Activated CD8-positive, alpha-beta memory T cell treated with anti-CD3 and anti-CD28 coated beads, Interleukin-2, amount 50 U/mL, for 48 hours (primary cell): Measurements from ENCODE around the gene FGF2.
"Not testable (repeated sequence)": the region's sequence is repeated elsewhere in the genome, so short reads cannot be mapped to it uniquely, and the experiment has no call there.

Source experiments
- DNase-seq: peaks from one replicate; pipeline ENCODE4 v3.0.0-alpha.2; 2020

Gene FGF2

DNA sequence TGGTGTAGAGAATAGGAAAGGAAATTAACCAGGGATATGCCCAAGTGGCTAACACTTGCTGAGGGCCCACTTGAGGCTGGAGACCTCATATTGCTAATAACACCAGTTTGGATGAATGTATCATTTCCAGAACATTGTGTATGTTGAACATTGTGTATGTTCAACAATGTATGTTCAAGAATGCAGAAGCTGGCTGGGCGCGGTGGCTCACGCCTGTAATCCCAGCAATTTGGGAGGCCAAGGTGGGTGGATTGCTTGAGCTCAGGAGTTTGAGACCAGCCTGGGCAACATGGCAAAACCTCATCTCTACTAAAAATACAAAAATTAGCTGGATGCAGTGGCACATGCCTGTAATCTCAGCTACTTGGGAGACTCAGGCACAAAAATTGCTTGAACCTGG lies 23.2 kb downstream of the FGF2 start:
- DNase-seq = not testable (repeated sequence)

DNA sequence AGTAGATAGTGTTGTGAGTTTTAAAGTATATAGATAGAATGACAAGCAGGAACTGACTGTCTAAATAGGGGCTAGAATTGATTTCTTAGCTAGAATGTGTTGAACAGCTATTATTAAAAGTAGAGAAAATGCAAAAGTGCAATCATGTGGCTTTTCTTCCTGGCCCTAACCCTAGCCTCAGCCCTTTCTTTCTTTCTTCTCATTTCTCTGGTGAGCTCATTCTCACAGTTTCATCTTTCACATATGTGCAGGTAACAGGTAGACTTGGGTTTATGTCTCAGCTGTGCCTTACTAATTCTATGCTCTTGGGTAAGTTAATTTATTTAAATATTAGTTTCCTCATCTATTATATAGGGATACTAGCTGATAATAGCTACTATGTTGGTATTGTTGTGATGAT lies 24.9 kb downstream of the FGF2 start:
- no peak for DNase-seq

DNA sequence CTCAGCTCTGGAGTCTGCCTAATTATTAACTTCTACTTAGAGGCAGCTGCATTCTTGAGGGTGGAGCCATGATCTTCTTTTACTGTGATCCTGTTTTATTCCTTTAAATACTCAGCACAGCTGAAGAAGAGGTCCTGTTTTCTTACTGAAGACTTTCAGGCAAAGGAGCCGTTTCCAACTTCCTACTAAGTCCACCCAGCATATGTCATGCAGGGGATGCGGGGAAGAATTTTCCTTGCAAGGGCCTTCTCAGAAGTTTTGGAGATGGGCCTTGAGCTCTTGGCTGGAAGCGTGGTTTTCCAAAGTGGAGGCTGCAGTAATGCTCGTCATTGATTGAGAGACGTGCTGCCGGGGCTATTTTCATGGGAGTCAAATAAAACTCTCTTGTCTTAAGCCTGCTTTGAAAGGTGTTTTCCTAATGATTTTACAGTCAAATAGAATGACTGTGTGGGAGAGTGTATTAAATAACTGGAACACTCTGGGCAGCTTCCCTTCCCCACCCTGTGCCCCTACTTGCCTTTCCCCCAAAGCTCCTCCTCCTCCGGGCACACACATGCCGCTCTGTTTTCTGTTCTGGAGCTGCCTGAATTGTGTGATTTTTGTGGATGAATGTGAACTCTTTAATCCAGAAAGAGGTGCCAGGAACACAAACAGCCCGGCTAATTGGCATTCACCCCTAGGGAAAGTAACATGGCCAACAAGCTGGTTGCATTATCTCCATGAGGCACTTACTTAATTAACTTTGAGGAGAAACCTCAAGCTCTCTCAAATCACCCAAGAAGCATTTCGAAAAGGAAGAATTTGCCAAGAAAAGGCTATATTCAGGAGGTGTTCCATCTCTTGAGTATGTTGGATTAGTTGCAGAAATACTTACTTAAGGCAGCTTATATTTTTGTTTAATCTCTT lies 28.1 kb downstream of the FGF2 start:
- DNase-seq = no peak

DNA sequence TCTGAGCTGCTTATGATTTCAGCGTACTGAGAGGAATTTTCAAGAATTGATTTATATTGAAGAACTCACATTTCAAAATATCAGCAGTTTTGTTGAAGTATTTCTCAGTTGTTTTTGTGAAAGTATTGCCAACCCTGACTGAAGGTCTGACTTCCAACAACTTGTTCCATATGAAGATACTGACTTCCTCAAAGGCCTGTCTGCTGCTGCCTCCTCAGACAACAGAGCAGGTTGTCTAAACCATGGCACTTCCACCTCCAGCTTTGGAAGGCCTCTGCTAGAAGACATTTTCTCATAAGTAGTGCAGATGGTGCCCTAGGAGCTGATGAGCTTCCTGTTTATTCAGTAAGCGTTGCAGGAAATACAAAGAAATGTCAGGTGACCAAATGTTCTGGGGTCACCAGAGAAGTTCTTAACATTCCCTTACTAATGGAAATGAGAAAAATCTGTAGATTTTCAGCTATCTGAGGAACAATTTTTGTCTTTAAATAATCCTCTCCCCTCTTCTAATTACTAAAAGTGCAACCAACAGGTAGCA lies 28.8 kb downstream of the FGF2 start:
- DNase-seq = no peak

DNA sequence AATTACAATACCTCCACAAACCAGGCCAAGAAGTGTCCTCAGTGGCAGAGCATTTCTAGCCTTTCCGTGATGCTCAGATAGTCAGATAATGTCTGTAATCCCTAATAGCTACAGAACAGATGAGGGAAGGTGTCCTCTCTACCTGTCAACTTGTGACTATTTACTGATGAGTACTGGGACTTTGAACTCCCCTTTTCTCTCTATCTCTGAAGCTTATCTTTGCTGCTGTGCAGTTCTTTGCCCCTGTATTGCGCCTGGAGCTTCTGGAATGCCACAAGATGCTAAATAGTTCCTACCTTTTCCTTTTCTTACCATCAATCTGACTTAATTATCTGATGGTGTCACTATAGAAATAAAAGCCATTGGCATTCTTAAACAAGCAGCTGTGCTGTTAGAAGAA lies 30.5 kb downstream of the FGF2 start:
- no peak for DNase-seq

DNA sequence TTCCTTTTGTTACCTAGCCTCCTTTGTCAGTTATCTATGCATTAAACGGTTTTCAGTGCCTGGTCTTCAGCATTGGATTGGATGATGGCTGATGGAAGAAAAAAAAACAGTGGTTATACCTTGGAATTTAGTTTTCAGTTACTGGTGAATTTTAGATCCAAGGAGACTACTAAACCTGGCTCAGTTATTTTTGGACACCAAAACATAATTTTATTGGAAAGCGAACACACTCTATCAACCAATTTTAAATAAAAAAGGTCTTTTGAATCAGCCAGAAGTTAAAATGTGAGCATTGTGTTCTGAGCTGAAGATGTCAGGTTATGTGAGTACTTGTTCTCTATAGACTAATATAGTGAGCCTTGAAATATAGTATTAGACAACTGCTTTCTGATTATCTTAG lies 32.1 kb downstream of the FGF2 start:
- DNase-seq = no peak

DNA sequence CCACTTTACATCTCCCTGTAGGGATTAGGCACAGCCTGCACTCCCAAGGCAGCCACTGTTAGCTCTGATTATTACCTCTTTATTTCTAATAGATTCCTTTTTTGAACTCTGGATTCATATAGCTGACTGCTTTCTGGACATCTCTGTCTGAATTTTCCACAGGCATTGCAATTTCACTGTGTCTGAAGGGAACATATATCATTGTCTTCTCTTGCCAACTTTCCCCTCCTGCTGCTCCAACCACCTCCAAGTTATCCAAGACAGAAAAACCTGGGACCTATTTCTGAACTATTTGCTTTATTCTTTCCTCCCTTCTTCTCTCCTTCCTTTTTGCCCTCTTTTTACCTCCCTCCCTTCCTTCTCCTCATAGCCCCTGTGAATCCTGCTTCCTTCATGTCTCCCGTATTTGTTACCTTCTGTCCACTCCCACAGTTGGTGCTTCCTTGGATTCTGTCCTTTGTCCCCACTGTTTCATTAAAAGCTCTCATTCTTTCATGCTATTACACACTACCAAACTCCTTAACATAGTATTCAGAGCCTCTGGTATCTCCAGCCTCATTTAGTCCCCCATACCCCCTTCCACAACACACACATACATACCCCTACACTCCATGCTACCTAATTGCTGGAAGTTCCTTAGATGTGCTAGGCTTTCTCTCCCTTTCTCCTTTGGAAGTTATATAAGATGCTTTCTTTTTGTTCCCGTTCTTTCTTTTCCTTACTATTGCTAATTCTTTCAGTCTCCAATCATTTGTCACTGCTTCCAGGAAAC lies 34.7 kb downstream of the FGF2 start:
- DNase-seq = no peak

DNA sequence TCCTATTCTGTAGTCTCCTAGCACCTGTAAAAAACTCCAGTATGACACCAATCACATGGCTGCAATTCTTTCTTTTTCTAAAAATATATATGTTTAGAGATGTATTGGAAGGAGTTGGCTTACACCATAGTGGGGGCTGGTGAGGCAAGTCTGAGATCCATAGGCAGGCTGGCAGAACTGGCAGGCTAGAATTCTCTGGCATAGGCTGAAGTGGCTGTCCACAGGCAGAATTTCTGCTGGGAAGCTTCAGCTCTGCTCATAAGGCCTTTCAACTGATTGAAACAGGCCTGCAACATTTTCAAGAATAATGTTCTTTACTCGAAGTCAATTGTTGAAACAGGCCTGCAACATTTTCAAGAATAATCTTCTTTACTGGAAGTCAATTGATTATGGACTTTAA lies 37.0 kb downstream of the FGF2 start:
- no peak for DNase-seq

DNA sequence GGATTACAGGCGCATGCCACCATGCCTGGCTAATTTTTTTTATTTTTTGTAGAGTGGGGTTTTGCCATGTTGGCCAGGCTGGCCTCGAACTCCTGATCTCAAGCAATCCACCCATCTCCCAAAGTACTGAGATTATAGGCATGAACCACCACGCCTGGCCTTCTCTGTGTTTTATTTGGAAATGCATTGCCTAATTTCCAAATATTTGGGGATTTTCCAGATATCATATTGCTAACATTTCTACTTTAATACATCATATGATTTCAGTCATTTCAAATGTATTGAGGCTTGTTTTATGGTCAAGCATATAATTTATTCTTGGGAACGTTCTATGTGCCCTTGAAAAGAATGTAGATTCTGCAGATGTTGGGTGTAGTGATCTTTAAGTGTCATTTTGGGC lies 38.8 kb downstream of the FGF2 start:
- DNase-seq = no peak

DNA sequence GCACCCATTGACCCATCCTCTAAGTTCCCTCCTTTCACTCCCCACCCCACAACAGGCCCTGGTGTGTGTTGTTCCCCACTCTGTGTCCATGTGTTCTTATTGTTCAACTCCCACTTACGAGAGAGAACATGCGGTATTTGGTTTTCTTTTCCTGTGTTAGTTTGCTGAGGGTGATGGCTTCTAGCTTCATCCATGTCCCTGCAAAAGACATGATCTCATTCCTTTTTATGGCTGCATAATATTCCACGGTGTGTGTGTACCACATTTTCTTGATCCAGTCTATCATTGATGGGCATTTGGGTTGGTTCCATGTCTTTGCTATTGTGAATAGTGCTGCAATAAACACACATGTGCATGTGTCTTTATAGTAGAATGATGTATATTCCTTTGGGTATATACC lies 41.6 kb downstream of the FGF2 start:
- not testable (repeated sequence) for DNase-seq

DNA sequence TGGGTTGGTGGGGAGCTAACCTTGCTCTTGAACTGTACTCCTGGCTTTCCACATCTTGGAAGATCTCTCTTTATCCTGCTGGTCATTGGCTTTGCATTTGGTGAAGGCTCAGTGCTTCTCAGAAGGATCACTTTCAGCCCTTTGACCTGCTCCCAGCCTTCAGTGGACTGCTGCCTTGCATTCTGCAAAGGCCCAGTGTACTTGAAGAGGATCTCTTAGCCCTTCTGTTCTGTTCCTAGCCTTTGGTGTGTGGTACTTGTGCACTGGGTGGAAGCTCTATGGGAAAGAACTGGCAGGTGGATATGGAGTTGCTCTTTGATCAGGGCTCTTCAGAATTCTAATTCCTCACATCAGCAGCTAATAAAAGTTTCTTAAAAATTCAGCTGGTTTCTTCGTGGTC lies 46.5 kb downstream of the FGF2 start:
- DNase-seq = no peak

DNA sequence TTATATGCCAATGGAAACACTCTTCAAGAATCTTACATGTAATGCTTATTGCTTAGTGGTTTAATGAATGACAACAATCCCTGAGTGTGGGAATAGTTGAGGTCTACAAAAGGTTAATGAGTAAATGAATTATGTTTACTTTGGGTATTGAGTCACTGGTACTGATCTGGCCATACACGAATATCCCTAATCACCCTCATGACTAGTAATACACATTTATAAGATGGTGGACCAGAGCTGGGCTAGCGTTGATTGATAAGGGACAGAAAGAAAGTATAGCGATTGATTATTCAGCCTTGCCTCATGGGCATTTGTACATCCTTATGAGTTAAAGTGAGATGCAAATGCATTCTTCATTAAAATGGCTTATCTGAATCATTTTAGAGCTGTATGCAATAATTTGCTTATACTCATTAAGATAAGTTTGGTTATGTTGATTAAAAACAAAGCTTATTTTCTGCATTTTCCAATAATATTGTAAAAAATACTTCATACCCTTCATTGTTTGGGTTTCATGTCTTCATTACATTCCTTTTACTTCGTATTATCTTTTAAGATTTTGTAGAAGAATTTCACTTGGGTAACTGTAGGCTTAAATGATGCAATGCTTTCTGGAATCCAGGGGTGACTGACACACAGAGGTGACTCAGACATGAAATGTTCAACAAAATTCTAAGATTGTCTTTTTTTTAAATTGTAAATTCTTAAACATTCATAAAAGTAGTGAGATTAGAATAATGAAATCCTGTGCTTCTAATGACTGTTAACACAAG lies 47.4 kb downstream of the FGF2 start:
- no peak for DNase-seq

DNA sequence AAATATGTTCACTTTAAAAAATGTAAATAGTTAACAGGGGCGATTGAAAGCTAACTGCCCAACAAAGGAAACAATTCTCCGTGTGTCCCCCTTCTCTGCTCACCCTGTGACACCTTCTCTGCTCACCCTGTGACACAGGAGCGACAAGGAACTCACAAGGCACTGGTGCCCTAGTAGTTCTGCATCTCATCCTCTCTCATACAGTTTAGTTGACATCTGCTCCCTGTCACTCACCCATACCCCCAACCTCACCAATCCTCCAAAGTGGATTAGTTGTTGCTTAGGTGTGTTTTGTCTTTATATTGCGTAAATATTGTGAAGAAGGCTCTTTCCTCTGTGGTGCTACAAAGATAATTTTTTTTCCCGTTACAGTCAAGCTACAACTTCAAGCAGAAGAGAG lies 49.3 kb downstream of the FGF2 start:
- DNase-seq = no peak

DNA sequence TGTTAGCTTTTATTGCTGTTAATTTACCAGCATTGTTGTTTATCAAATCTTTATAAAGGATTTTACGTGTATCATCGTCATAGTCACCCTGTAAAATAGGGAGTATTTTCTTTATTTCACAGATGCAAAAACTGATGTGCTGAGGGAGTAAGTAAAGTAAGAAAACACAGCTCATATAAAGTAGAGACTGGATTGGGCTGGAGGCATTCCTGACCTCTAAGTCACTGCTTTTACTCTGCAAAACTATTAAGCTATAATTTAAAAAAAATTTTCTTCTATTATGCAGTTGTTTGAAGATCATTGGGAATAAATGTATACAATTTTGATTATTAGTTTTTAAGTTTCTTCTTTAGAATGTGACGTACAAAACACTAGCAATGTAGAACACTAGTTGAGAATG lies 49.8 kb downstream of the FGF2 start:
- DNase-seq = no peak

DNA sequence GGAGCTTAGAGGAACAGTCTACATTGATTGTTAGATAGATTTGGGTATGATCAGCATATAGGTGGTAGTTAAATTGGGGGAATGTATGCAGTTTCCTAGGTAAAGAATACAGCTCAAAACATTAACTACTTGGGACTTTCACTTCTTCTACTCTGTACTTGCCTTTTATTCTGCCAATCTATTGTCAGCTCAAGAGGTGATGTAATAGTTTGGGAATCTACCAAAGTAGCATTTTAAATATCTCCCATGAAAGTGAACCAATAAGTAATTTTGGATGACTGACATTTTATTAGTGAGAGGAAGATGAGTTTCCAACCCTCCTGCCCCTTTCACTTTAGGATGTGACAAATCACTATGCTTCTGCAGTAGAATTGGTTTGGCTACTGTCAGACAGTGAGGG lies 52.4 kb downstream of the FGF2 start:
- DNase-seq = no peak

DNA sequence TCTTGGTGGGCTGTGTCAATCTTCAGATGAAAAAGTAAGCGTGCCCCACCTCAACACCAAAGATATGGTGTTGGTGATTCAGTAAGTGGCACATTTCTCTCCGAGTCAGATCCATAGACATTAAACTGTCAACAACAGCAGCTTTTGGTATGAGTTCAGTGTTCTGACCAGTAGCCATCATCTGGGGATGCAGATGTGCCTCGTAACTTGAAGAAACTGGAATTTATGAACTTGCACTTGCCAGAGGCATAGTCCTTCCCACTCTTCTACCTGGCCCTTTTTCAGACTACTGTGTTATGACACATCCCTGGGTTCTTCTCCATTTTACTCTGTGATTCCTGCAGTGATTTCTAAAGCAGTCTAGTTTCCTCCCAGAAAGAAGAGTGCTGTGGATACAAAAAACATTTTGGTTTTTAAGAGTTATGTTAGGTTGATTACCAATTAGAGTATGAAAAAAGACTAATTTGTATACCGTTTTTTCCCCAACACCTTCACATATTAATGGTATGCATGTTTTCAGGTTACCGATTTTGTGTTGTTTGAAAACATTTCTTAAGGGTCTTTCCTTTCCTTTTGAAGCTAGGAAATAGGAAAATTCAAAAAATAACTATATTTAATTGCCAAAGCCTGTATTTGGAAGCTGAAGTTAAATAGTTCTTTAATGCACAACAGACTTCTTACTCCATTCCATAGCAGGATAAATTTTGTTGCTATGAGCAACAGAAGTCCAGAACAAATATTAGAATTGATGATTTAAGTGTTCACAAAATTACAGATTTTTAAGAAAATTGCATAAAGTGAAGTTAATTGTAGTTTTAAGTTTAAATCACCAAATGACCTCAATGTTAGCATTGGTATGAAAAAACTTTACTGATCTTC lies 56.5 kb downstream of the FGF2 start:
- DNase-seq = no peak

DNA sequence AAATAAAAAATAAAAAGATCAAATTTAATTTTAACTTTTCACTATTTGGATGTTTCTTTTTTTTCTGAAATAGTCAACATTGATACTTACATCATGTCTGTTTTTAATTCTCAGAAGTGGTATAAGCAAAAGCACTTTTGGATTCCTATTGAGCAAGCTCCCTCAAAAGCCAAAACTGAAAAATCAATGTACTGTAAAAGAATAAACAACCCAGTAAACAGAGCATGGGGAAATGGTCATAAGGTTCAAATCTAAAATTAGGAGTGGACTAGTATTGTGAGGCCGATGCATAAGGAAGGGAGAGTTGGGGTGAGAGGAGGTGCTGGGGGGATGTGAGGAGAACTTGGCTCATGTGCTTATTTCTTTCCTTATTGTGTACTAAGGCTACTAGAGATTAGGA lies 57.9 kb downstream of the FGF2 start:
- DNase-seq = no peak

DNA sequence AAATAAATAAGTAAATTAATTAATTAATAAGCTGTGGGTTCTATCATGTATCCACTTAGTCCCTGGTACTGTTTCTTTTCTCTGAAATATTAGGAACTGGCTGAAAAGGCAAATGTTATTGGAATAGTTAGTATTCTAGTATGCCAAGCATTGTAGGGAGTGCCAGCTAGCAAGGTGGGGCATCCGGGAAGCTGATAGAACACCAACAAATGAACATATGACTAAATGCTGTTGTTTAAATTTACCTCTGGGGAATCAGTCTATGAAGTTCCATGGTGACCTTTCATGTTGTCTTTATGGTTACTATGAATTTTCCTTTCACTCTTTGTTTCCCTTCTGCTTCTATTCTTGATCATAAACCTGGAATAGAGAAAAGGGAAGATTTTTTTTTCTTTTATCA lies 63.1 kb downstream of the FGF2 start:
- no peak for DNase-seq

DNA sequence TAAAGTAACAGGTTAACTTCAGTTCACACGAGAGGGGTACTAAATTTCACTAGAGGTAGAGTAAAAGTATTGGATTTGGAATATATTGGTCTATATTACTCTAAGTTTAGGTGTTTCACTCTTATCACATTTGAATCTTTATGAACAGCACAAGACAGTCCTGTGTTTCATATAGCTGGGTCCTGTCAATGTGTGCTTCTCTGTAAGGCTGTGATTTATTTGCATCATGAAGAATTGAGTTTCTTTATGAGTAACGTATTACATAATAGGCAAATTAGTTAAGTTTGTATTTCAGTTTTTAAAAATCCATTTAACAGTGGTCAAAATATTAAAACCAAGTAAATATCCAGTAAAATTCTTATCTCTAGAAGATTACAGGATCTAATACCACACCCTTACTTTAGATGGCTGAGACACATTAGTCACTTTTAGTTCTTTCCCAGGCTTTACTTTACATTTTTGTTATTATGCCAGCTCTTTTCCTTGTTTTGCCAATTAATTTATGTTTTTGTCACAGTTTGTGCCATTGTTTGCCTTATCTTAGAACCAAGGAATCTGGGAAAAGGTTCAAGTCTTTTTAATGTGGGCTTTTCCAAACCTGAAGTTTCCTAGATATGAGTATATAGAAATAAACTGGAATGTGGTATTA lies 63.6 kb downstream of the FGF2 start:
- DNase-seq = no peak

DNA sequence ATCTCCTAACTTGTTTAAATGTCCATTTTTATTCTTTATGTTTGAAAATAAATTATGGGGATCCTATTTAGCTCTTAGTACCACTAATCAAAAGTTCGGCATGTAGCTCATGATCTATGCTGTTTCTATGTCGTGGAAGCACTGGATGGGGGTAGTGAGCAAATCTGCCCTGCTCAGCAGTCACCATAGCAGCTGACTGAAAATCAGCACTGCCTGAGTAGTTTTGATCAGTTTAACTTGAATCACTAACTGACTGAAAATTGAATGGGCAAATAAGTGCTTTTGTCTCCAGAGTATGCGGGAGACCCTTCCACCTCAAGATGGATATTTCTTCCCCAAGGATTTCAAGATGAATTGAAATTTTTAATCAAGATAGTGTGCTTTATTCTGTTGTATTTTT lies 68.2 kb downstream of the FGF2 start:
- DNase-seq = no peak

DNA sequence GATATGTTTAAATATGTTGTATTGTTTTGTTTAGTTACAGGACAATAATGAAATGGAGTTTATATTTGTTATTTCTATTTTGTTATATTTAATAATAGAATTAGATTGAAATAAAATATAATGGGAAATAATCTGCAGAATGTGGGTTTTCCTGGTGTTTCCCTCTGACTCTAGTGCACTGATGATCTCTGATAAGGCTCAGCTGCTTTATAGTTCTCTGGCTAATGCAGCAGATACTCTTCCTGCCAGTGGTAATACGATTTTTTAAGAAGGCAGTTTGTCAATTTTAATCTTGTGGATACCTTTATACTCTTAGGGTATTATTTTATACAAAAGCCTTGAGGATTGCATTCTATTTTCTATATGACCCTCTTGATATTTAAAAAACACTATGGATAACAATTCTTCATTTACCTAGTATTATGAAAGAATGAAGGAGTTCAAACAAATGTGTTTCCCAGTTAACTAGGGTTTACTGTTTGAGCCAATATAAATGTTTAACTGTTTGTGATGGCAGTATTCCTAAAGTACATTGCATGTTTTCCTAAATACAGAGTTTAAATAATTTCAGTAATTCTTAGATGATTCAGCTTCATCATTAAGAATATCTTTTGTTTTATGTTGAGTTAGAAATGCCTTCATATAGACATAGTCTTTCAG lies 68.8 kb downstream of the FGF2 start:
- no peak for DNase-seq
